NCI-H1105 (cell line): ENCODE data around the gene TMEM95.
"Not testable (repeated sequence)": the region's sequence is repeated elsewhere in the genome, so short reads cannot be mapped to it uniquely, and the experiment has no call there.

ENCODE experiments used
- DNase-seq: peaks from one replicate; lab custom pipeline; 2025; lab: John Stamatoyannopoulos, UW

TMEM95 gene

GRCh38 chr17:7346761-7347614, 8.0 kb upstream of the TMEM95 start:
- DNase-seq: no peak

GRCh38 chr17:7347630-7348477, 7.1 kb upstream of the TMEM95 start:
- DNase-seq: no peak

GRCh38 chr17:7348478-7349242, 6.3 kb upstream of the TMEM95 start:
- no peak for DNase-seq

- peak; percentile 51 for DNase-seq
These were observed 3.1 kb upstream of the TMEM95 start, which contains the start of gene KCTD11 for GRCh38 chr17:7351665-7352502. KCTD11 (plus strand) TSS chr17:7352162.

- DNase-seq: no peak
These were observed 2.5 kb upstream of the TMEM95 start for GRCh38 chr17:7352503-7352889.

- no peak for DNase-seq
These were observed 1.9 kb upstream of the TMEM95 start for GRCh38 chr17:7352910-7353635.

- DNase-seq: peak; percentile 32
These were observed 603 bp upstream of the TMEM95 start for GRCh38 chr17:7354262-7354843.

- no peak for DNase-seq
These were observed 617 bp downstream of the TMEM95 start for GRCh38 chr17:7355573-7355972.

- peak; percentile 83 for DNase-seq
These were observed 1.2 kb downstream of the TMEM95 start for GRCh38 chr17:7356072-7356549.

- DNase-seq: no peak
These were observed 1.8 kb downstream of the TMEM95 start for GRCh38 chr17:7356756-7357155.

GRCh38 chr17:7357381-7357780, 2.4 kb downstream of the TMEM95 start:
- DNase-seq: no peak

- DNase-seq: no peak
These were observed 7.0 kb downstream of the TMEM95 start for GRCh38 chr17:7361906-7362305.

GRCh38 chr17:7363311-7363710, 8.4 kb downstream of the TMEM95 start:
- no peak for DNase-seq

GRCh38 chr17:7365963-7366362, 11.0 kb downstream of the TMEM95 start:
- DNase-seq: not testable (repeated sequence)

GRCh38 chr17:7367083-7367482, 12.1 kb downstream of the TMEM95 start:
- no peak for DNase-seq

- no peak for DNase-seq
These were observed 13.1 kb downstream of the TMEM95 start for GRCh38 chr17:7367918-7368598.

- DNase-seq: not testable (repeated sequence)
These were observed 13.6 kb downstream of the TMEM95 start for GRCh38 chr17:7368599-7368994.

GRCh38 chr17:7369825-7370224, 14.9 kb downstream of the TMEM95 start:
- DNase-seq: no peak

GRCh38 chr17:7370853-7371252, 15.9 kb downstream of the TMEM95 start:
- DNase-seq: no peak
